GM19455 (cell line): ENCODE results near the gene HOXC4.

ENCODE experiments used
- ATAC-seq: cut with Tn5 transposase; IDR thresholded peaks from one replicate; pipeline ENCODE4 v1.9.1; 2021; ENCODE audit not compliant: unreplicated experiment

Gene HOXC4

DNA sequence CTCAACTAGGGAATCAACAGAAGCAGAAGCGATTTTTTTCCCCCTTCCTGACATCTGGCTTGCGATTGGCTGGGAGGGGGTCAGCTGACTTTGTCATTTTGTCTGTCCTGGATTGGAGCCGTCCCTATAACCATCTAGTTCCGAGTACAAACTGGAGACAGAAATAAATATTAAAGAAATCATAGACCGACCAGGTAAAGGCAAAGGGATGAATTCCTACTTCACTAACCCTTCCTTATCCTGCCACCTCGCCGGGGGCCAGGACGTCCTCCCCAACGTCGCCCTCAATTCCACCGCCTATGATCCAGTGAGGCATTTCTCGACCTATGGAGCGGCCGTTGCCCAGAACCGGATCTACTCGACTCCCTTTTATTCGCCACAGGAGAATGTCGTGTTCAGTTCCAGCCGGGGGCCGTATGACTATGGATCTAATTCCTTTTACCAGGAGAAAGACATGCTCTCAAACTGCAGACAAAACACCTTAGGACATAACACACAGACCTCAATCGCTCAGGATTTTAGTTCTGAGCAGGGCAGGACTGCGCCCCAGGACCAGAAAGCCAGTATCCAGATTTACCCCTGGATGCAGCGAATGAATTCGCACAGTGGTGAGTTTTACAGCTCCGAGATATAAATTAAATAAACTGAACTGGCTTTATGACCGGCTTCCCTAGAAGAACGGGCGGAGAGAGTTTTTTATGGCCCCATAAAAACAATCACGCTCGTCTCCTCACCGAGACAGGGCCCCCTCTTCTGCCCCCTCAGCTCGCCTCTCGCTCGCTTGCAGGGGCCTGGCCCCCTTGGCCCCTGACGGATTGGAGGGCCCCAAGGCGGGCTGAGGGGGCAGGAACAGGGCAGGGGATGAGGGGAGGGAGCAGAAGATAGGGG, 25.1 kb upstream of the HOXC4 start, which contains the start of gene HOXC6:
TSS of gene HOXC6 (plus strand) at position 127 of the 888 bp plus-strand sequence. CDS start at position 209, 82 bp downstream.
- no peak for ATAC-seq

DNA sequence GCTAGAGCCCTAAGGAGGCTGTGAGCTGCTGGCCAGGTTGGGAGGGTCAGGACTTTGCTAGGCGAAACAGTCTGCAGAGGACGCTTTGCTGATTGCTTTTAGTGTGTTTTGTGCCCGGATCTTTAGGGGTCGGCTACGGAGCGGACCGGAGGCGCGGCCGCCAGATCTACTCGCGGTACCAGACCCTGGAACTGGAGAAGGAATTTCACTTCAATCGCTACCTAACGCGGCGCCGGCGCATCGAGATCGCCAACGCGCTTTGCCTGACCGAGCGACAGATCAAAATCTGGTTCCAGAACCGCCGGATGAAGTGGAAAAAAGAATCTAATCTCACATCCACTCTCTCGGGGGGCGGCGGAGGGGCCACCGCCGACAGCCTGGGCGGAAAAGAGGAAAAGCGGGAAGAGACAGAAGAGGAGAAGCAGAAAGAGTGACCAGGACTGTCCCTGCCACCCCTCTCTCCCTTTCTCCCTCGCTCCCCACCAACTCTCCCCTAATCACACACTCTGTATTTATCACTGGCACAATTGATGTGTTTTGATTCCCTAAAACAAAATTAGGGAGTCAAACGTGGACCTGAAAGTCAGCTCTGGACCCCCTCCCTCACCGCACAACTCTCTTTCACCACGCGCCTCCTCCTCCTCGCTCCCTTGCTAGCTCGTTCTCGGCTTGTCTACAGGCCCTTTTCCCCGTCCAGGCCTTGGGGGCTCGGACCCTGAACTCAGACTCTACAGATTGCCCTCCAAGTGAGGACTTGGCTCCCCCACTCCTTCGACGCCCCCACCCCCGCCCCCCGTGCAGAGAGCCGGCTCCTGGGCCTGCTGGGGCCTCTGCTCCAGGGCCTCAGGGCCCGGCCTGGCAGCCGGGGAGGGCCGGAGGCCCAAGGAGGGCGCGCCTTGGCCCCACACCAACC, 23.9 kb upstream of the HOXC4 start:
- no peak for ATAC-seq

DNA sequence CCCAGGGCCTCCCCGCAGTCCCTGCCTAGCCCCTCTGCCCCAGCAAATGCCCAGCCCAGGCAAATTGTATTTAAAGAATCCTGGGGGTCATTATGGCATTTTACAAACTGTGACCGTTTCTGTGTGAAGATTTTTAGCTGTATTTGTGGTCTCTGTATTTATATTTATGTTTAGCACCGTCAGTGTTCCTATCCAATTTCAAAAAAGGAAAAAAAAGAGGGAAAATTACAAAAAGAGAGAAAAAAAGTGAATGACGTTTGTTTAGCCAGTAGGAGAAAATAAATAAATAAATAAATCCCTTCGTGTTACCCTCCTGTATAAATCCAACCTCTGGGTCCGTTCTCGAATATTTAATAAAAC, 23.2 kb upstream of the HOXC4 start:
- ATAC-seq: no peak

DNA sequence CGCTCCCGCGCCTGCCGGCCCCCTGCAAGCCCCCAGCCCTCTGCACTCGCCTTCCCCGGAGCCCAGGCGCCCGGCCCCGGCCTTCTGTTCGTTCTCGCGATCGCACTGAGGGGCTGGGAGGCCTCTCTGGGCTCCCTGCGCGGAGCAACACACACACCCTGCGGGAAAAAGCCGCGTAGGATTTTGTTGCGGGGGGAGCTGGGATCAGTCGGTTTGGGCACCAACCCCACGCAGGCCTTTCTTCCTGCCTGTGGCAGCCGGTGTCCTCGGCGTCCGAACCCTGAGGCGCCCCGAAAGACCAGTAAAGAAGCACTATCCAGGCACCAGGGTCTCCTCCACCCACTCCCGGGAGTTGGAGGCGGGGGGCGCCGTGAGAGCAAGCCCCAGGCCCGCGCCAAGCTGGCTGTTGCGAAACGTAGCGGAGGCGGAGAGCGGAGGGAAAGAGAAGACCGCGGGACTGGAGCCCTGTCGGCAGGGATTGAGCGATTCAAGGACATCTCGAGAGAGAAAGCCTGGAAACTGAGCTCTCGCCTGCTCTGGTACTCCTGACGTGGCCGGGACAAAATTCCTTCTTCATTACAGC, 22.7 kb upstream of the HOXC4 start:
- ATAC-seq: no peak

DNA sequence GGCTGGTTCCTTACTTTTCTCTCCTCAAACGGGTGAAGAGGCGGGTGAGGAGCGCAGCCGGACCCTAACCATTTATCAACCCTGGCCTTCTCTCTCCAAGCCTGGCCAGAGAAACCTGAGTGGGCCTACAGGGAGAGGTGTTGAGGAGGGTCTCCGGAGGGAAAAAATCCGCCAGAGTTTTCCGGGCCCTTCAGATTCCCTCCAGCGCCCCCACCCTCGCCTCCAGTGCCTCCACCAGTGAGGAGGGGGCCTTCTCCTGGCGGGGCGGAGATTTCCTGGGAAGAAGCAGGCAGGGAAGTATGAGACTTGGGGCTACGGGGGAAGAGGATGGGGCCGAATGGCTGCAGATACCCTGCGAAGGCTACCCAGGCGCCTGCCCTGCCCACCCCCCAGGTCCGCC, 22.2 kb upstream of the HOXC4 start:
- no peak for ATAC-seq

DNA sequence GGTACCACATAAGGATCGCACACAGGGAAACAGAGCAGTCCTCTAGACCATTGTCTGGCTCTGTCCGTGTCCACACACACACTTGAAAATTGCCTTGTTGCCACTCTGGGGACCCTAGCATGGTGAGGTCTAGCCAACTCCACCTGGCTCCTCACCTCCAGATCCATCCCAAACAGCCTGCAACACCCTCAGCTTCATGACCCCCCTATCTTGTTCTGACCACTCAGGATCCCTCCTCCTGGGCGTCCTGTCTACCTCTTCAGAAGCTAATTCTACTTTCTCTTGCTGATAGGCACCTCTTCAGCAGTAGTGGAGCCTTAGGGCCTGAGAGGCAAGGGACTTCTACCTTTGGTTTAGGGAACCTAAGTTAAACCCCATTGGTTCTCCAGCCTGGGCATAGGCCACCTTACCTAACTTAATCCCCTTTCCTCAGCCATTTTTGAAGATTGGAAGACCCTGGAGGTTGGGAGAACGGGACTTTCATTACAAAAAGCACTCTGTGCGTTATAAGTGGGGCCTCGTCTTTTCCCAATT, 21.5 kb upstream of the HOXC4 start:
- ATAC-seq: no peak

DNA sequence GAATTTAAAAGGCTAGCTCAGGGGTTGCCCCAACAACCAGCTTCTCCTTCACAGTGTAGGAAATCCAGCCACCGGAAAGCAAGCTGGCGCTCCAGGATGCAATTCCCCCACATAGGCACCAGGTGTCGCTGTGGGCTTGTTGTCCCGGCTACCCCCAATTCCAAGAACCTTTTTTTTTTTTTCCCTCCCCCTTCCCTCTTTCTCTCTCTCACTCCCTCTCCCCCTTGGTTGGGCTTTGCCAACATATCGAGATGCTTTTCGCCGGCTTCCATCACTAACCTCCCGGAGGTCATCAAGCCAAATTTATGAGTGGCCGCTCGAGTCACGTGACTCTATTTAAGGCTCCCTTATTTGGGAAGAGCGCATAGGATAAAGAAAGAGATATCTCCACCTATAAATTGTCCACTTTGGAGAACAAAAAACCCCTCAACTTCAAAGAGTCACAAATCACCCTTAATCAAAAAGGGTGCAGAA, 21.0 kb upstream of the HOXC4 start, which contains the start of gene HOXC5:
TSS of gene HOXC5 (plus strand) at position 424 of the 474 bp plus-strand sequence. CDS start 73 bp downstream, outside the sequence.
- ATAC-seq: no peak

DNA sequence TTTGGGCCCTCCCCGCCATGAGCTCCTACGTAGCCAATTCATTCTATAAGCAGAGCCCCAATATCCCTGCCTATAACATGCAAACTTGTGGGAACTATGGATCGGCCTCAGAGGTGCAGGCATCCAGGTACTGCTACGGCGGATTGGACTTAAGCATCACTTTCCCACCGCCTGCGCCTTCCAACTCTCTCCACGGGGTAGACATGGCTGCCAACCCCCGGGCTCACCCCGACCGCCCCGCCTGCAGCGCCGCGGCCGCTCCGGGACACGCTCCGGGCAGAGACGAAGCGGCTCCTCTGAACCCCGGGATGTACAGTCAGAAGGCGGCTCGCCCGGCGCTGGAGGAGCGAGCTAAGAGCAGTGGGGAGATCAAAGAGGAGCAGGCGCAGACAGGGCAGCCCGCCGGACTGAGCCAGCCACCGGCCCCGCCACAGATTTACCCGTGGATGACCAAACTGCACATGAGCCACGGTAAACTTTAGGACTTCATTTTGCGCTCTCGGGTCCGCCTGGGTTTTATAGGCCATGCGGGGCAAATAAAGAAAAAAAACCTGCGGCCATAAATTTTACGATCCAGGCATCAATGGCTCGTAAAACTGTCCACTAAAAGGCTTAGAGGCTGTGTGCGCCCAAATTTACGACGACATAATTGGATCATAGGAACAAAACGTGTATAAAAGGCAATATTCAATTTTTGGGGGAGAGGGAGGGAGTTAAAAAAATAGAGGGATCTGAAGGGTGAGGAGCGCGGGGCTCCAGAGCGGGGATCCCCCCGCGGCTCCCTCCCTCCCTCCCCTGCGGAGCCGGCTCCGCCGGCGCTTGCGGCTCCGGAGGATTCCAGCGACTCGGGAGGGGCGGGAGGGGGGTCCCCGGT, 20.3 kb upstream of the HOXC4 start:
- no peak for ATAC-seq

DNA sequence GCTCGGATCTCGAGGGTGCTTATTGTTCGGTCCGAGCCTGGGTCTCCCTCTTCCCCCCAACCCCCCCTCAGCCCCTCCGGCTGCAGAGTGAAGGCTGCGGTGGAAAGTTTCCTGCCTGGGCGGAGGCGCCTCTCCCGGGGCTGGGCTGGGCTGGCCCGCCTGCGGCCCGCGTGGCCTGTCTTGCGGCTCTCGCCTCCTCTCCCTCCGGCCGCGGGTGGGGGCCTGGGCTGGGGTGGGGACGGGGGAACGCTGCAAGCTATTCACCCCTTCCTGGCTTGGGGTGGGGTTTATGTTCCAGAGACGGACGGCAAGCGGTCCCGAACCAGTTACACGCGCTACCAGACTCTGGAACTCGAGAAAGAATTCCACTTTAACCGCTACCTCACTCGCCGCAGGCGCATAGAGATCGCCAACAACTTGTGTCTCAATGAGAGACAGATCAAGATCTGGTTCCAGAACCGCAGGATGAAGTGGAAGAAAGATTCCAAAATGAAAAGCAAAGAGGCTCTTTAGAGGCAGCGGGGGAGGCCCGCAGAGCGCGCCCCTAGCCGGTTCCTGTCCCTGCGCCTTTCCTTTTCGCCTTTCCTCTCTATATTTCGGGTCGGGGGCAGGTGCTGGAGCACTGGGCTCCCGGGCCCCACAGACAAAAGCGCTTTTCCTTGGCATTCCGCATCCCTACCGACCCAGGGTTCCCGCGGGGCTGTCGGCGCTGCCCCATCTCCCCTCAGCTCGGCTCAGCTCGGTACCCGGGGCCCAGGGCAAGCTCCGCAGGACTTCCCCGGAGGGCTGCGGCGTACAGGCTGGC, 19.5 kb upstream of the HOXC4 start:
- ATAC-seq: no peak

DNA sequence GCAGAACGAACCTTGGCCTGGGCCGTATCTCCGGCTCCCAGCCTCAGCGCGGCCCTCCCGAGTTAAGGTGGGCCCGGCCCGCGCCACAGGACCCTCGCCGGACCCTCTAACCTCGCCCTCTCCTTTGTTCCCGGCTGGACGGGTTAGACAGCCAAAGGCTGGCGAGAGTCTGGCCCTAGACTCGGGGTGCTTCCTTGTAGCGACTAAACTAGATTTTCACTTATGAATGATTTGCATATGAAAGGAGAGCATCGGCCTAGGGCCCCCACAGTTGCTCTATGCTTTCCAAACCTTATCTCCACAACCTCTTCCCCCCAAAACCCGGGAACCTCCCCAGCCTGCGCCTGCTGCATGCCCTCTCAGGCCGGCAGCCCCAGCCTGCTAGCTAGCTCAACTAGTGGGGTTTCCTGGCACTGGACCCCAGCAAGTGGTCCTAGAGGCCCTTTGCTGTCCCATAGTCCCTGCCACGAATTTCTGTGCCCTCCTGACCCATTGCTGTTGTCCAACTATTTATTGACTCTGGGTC, 18.8 kb upstream of the HOXC4 start:
- no peak for ATAC-seq

DNA sequence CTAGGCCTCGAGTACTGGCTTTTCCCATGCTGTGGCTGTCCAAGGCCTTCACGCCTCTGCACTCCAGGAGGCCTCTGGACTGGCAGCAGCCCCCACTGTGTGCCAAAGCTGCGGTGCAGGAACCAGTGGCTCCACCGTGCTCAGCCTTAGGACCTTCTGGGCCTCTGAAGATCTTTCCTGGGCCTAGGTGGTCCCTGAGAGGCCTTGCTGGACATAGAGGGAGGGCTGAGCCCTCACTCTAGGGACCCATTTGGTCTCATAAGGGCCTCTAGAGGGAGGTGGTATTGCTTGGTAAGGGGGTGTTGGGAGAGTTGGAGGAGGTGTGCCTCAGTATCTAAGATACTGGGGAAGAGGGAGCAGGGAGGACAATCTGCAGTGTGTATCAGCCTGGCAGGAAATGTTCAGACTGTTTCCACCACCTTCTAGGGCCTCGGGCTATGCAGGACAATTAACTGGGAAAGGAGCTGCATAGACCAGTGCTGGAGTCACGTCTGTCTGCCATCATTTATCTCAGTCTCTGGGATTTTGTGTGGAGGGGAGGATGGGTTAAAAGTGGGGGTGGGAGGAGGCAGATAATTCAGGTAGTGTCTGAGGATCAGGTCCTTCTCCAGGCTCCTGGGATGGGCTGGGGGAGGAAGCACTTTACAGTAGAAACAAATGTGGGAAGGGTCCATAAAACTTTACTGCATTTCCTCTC, 17.9 kb upstream of the HOXC4 start:
- no peak for ATAC-seq

DNA sequence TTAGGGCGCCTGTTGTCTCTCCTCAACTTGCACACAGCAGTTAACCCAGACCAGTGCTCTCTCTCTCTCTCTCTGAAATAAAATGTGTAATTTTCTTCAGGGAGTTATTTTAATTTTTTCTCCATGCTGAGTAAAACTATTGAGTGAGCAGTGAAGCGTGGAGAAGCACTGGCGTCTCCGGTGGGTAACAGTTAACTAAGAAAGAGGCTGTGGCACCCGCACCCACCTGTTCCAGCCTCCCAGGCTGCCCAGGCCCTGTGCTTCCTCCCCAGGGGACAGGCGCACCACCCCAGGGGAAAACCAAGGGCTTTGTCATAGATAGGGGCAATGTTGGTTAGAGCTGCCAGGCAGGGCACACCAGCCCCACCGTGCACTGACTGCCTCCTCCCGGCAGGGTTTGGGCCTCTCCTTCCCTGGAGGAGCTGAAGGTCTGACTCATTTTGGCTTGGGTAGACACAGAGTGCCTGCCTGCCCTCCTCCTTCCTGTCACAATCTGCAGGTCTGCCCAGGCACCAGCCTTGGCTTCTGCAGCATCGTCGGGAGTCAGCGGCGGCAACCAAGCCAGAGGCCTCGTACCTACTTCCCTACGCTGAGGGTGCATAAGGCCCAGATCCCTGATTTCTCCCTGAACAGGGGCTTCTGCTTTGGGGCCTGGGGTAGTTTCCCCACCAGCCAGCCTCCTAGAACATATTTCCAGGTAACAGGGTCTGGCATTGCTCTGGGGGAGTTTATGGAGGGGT, 16.8 kb upstream of the HOXC4 start:
- ATAC-seq: no peak

DNA sequence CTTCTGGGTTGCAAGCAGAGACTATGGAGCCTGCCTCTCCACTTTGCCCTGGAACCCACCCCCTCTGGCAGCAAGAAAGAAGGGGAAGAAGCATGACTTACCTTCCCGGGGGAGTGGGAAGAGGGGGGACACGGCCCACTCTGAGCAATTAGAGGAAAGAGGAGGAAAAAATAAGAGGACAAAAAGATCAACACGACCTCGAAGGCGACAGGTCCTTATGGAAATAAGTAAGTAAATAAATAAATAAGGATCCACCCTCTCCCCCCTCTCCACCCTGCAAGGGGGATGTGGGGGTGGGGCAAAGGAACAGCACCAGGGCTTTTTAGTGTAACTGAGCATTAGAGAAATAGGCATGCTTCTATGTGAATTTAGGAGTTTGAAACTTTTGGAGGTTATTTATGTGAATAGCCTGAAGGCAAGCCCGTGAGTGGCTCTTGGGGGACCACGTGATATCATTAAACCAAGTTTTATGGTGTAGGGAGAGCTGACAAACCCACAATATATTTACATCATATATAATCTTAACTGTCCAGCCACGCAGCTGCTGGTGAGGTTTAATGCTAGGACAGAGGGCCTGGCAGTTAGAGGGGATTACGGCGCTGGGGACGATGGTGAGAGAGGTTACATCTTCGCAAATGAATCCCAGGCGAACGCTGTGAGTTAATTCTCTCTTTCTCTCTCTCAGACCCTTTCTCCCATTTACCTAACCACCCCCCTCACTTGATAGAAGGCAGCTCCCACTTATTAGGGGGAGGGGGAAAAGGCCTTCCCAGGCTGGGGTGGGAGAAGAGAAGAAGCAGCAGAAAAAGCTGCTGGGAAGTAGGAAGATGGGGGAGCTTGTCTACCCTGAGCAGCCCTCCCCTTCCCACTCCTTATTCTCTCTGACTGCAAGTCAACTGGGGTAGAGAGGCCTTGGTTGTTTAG, 16.0 kb upstream of the HOXC4 start:
- ATAC-seq: no peak

DNA sequence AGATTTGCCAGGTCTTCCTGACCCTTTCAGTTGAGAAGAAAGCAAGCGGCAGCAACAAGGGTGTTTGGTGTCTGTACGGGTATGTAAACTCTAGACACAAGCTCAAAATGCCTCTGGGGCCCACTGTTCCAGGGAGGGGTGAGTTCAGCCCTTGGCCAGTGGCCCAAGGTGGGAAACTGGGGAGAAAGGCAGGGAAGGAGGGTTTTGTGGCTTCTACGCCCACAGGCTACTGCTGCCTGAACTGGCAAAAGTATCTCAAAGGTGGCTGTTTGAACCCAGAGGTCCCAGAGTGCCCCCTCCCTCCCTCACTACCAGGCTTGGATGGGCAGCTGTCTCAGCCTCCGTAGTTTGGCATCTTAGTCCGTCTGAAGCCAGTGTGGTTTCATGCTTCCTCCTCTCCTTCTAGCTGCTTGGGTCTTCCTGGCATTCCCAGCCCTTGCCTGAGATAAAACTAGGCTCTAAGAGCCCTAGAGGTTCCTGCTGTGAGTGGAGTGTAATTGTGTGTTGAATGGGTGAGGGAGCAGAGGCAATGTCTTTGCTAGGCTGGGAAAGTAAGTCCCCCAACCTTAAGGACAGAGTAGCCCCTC, 15.3 kb upstream of the HOXC4 start:
- no peak for ATAC-seq

DNA sequence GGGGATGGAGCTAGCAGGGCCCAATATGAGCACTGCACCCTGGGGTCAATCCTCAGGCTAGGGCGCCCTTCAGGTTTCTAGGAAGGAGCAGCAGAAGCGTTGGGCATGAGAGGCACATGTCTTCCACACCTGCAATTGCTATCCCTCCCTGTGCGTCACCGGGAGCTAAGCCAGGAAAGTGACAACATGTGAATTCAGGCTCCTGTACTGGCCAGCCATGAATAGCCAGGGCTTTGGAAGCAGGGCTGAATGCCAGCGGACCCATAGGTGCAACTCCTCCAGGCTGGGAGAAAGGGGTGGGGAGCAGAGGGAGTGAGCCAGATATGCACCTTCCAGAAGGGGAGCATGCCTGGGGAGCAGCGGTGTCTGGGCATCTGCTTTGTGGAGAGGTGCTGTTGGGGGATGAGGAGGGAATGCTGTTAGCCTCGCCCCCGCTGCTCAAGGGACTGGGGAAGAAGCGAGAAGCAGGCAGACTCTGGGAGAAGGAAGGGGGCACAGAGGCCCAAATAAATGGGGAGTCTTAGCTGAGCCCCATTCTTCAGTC, 14.7 kb upstream of the HOXC4 start:
- ATAC-seq: no peak
